GM12875 (cell line): Measurements from ENCODE around the gene ACTR6.
"Not testable (repeated sequence)": the region's sequence is repeated elsewhere in the genome, so short reads cannot be mapped to it uniquely, and the experiment has no call there.

ENCODE experiments used
- H3K4me3 ChIP-seq: one replicate; pipeline ENCODE4 v1.5.1; 2011; ENCODE audit warnings: low read depth, low read length, control low read depth
- TF ChIP-seq, protein P1 (sequence below): IDR thresholded peaks from 2 replicates; pipeline ENCODE4 v1.5.1; 2011; ENCODE audit warnings: low read depth, mild to moderate bottlenecking, control low read depth, inconsistent platforms, low read length, moderate library complexity, borderline replicate concordance; ENCODE audit not compliant: insufficient read depth

ACTR6 gene

DNA sequence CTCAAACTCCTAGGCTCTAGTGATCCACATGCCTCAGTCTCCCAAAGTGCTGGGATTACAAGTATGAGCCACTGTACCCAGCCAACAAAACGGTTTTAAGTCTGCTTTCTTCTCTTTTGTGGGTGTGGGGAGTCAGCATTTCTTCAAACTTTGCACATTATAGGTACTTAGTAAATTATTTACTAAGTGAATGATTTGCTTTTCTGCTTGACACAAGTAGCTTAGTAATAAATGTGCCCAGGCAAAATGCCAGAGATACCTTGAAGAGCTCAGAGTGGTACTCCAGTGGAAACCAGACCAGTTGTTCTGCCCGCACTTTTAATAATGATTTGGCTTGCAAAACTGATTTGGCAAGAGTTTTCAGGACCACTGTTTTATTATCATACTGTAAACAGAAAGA lies 51.3 kb downstream of the ACTR6 start:
- TF ChIP-seq, protein P1, sequence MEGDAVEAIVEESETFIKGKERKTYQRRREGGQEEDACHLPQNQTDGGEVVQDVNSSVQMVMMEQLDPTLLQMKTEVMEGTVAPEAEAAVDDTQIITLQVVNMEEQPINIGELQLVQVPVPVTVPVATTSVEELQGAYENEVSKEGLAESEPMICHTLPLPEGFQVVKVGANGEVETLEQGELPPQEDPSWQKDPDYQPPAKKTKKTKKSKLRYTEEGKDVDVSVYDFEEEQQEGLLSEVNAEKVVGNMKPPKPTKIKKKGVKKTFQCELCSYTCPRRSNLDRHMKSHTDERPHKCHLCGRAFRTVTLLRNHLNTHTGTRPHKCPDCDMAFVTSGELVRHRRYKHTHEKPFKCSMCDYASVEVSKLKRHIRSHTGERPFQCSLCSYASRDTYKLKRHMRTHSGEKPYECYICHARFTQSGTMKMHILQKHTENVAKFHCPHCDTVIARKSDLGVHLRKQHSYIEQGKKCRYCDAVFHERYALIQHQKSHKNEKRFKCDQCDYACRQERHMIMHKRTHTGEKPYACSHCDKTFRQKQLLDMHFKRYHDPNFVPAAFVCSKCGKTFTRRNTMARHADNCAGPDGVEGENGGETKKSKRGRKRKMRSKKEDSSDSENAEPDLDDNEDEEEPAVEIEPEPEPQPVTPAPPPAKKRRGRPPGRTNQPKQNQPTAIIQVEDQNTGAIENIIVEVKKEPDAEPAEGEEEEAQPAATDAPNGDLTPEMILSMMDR = no peak
- no peak overlapping the region for H3K4me3 ChIP-seq

DNA sequence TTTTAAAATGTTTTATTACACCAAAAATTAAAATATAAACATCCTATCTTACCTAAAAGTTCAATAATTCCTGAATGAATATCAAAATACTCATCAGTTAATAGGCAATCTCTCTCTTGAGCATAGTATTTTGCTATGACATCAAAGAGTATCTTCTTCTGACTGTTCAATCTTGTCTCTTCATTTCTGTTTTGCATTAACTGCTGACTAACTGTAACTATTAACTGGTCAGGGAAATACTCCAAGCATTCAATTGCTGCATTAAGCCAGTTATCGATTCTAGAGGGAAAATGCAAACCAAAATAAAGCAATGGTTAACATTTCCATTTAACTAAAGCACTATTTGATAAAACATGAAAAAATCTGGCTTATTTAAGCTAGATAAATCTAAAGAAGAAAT lies 52.8 kb downstream of the ACTR6 start:
- TF ChIP-seq, protein P1 = no peak
- no peak overlapping the region for H3K4me3 ChIP-seq

DNA sequence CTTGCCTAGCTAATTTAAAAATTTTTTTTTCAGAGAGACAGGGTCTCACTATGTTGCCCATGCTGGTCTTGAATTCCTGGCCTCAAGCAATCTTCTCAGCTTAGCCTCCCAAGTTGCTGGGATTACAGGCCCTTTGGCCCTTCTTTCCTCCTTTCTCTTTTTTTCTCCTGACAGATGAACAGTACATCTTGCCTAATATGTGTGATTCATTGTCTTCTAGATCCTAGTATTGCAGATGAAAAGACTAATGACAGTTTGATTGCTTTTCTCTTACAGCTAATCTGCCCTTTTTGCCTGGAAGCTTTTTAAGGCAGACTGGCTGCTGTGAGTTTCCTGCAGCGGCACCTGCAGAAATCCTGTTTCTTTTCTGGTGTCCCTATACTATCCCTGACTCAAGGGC lies 54.3 kb downstream of the ACTR6 start:
- H3K4me3 ChIP-seq = no peak overlapping the region
- TF ChIP-seq, protein P1 = no peak

DNA sequence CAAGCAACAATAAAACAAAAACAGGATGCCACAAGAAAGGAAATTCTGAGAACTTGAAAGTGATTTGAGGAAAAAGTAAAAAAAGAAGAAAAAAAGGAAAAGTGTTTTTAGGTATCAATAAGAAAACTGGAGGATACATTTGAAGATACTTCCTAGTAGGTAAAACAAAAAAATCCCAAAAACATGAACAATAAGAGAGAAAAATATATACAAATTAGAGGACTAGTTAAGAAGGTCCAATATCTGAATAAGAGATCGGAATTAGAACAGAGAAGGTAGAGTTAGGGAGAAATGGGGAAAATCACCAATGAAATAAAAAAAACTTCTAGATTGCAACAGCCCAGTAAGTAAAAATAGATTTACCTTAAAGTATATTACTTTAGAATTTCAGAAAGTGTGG lies 57.5 kb downstream of the ACTR6 start:
- H3K4me3 ChIP-seq = no peak overlapping the region
- TF ChIP-seq, protein P1 = no peak

DNA sequence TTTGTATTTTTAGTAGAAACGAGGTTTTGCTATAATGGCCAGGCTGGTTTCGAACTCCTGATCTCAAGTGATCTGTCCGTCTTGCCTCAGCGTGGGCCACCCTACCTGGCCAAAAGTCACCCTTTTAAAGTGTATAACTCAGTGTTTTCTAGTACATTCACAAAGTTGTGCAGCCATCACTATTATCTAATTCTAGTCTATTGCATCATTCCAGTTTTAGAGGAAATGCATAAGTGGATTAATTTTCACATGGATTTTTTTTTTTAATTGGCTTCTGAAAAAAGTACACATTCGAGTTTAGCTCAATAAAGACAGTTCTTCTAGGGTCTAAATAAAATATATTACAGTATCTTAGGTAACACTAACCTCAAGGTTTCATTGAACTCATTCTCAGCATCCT lies 62.5 kb downstream of the ACTR6 start:
- H3K4me3 ChIP-seq = no peak overlapping the region
- TF ChIP-seq, protein P1 = no peak

DNA sequence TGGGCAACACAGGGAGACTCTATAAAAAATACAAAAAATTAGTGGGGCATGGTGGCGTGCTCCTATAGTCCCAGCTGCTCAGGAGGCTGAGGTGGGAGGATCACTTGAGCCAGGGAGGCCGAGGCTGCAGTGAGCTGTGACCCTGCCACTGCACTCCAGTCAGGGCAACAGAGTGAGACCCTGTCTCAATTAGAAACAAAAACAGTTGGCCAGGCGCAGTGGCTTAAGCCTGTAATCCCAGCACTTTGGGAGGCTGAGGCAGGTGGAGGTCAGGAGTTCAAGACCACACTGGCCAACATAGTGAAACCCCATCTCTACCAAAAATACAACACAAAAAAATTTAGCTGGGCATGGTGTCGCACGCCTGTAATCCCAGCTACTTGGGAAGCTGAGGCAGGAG lies 64.5 kb downstream of the ACTR6 start:
- not testable (repeated sequence) for H3K4me3 ChIP-seq

DNA sequence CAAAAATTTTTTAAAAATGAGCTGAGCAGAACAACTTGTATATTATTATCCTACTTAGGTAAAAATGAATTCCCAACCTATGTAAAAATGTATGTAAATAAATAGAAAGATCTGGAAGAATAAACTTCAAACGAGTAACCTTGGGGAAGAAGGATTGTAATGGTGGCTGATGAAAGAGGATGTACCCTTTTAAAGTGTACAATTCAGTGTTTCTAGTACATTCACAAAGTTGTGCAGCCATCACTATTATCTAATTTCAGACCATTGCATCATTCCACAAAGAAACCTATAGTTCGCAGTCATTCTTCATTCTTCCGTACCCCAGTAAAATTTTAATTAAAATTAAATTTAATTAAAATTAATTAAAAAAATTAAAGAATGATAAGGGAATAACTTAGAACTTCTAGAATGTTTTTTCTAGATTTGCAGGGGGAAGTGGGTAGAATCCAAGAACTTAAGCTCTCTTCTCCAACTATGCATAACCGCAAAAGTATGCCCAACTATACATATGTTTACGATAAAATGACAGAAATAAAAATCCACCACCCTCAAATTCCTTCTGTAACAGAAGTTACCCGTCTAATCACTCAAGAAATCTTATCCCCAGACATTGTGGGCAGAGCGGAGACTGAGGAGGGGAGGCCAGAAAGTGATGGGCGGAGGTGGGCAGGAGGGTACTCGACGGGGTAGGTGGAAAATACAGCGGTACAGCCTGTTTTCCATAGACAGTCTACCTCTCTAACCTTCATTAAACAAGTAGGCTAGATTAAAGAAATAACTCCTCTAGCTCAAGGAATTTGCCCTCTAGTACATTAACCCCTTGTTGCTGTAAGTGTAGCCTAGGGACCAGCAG lies 65.3 kb downstream of the ACTR6 start:
- H3K4me3 ChIP-seq = no peak overlapping the region
- TF ChIP-seq, protein P1 = no peak

DNA sequence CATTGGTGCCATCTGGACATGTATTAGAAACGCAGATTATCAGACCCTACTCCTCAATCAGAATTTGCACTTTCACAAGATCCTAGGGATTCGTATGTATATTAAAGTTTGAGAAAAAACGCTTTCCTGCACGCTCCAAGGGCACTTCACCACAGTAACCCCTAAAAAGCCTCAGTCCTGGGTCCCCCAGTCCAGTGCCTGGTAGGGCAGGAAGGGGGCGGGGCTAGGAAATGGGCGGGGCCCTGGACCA lies 65.9 kb downstream of the ACTR6 start:
- TF ChIP-seq, protein P1 = no peak
- H3K4me3 ChIP-seq = peak overlapping the region; percentile 80
